ENCODE data around the gene COL27A1.

The COL27A1 gene

GRCh38 chr9:114169029-114169951 lies 14.0 kb downstream of the COL27A1 start:
- DNase-seq = no peak

- DNase-seq = no peak
Measured at GRCh38 chr9:114169952-114170770, 14.8 kb downstream of the COL27A1 start.

GRCh38 chr9:114170771-114171461 lies 15.6 kb downstream of the COL27A1 start:
- DNase-seq = no peak

- DNase-seq = no peak
Measured at GRCh38 chr9:114171500-114171899, 16.2 kb downstream of the COL27A1 start.

GRCh38 chr9:114172981-114173833 lies 17.9 kb downstream of the COL27A1 start:
- no peak for DNase-seq

GRCh38 chr9:114174557-114174875 lies 19.2 kb downstream of the COL27A1 start:
- no peak for DNase-seq

GRCh38 chr9:114174876-114175771 lies 19.8 kb downstream of the COL27A1 start:
- no peak for DNase-seq

GRCh38 chr9:114176624-114177291 lies 21.4 kb downstream of the COL27A1 start:
- DNase-seq = no peak

GRCh38 chr9:114177423-114178064 lies 22.2 kb downstream of the COL27A1 start:
- no peak for DNase-seq

GRCh38 chr9:114178076-114178475 lies 22.7 kb downstream of the COL27A1 start:
- DNase-seq = no peak

- DNase-seq = no peak
Measured at GRCh38 chr9:114178756-114179450, 23.6 kb downstream of the COL27A1 start.

GRCh38 chr9:114179516-114179915 lies 24.2 kb downstream of the COL27A1 start:
- no peak for DNase-seq

GRCh38 chr9:114180696-114181606 lies 25.6 kb downstream of the COL27A1 start:
- no peak for DNase-seq

- no peak for DNase-seq
Measured at GRCh38 chr9:114181607-114182409, 26.5 kb downstream of the COL27A1 start.

GRCh38 chr9:114183006-114183405 lies 27.7 kb downstream of the COL27A1 start:
- DNase-seq = no peak

- no peak for DNase-seq
Measured at GRCh38 chr9:114184071-114184470, 28.7 kb downstream of the COL27A1 start.

- no peak for DNase-seq
Measured at GRCh38 chr9:114184866-114185265, 29.5 kb downstream of the COL27A1 start.
